Sigmoid colon (tissue), 7 donors: ENCODE measurements around the gene ITPK1. TPM values are rescaled to one million over a fixed set of nuclear protein-coding genes. Genes with fewer than 3 reads are reported as not detected.

ENCODE experiments used
- DNase-seq: peaks from one replicate; pipeline ENCODE4 v3.0.0-alpha.2; 2019
- H3K27ac ChIP-seq, 4 donors: fragments of 200-600 bp; sonication (generic); one replicate each; pipeline ENCODE4 v1.5.1; 2016 to 2019; ENCODE audit warnings: mild to moderate bottlenecking in 1 of 4
- H3K27me3 ChIP-seq, 3 donors: fragments of 200-600 bp; sonication (generic); one replicate each; pipeline ENCODE4 v1.5.1; 2019; ENCODE audit warnings: mild to moderate bottlenecking in 1 of 3
- H3K36me3 ChIP-seq, 4 donors: fragments of 200-600 bp; sonication (generic); one replicate each; pipeline ENCODE4 v1.5.1; 2016 to 2019
- H3K4me1 ChIP-seq, 4 donors: fragments of 200-600 bp; sonication (generic); one replicate each; pipeline ENCODE4 v1.5.1; 2017 to 2019
- H3K4me3 ChIP-seq, 4 donors: fragments of 200-600 bp; sonication (generic); one replicate each; pipeline ENCODE4 v1.5.1; 2017 to 2019; ENCODE audit warnings: mild to moderate bottlenecking in 2 of 4, moderate library complexity in 1 of 4
- H3K9me3 ChIP-seq, 4 donors: fragments of 200-600 bp in 3 of 4; sonication (generic) in 3 of 4; one replicate each; pipeline versions ENCODE4 v1.5.1 to v1.6.1; 2013 to 2019
- EP300 ChIP-seq, 4 donors: sonication (generic); formaldehyde crosslinking; IDR thresholded peaks; one replicate each; pipeline ENCODE4 v1.6.1; 2017; ENCODE audit warnings: antibody characterized with exemption in 4 of 4
- POLR2A ChIP-seq, 2 donors: fragments of 450-650 bp; IDR thresholded peaks; one replicate each; pipeline ENCODE4 v1.6.1; 2016; ENCODE audit warnings: antibody characterized with exemption in 2 of 2, mild to moderate bottlenecking in 2 of 2, moderate library complexity in 2 of 2
- POLR2AphosphoS5 ChIP-seq, 4 donors: sonication (generic); formaldehyde crosslinking; IDR thresholded peaks; one replicate each; pipeline ENCODE4 v1.6.1; 2017; ENCODE audit warnings: antibody characterized with exemption in 4 of 4
- WGBS, 2 donors: extraction: QIAGEN DNeasy Blood & Tissue Kit; methylation state at CpG; one replicate each; pipeline ENCODE4 v1.1.7; 2013; 5-methylcytosine and 5-hydroxymethylcytosine counted together
- intact Hi-C: fragments of 100-400 bp; cut with DNase I; formaldehyde crosslinking; loops from one replicate; pipeline ENCODE4 v1.15.1; 2023
- polyA plus RNA-seq, 3 donors: library from polyadenylated mRNA; stranded (reverse); fragments of 200-250 nt; gene quantifications; one replicate each; pipeline ENCODE4 v1.2.3, GENCODE V29; 2013
- total RNA-seq, 4 donors: library from RNA; depleted of rRNA; stranded (reverse); fragments of >200 nt; gene quantifications; one replicate each; pipeline ENCODE4 v1.1.0, GENCODE V29; 2016
- TF ChIP-seq, protein P1 (sequence below), 4 experiments: fragments of 450-650 bp in 3 of 4; fragments of 200-600 bp in 1 of 4; IDR thresholded peaks; one replicate each; pipeline ENCODE4 v1.5.1; 2016 to 2019; ENCODE audit warnings: antibody characterized with exemption in 4 of 4, mild to moderate bottlenecking in 3 of 4, moderate library complexity in 2 of 4
- donor health status: healthy with polysubstance abuse.
- donor health status: Bipolar disorder and iron deficiency.
- donor health status: healthy.

The ITPK1 gene
- total and polyA plus RNA-seq, 7 donors, result 39.8 to 75.4 (median 61.8) TPM

DNA sequence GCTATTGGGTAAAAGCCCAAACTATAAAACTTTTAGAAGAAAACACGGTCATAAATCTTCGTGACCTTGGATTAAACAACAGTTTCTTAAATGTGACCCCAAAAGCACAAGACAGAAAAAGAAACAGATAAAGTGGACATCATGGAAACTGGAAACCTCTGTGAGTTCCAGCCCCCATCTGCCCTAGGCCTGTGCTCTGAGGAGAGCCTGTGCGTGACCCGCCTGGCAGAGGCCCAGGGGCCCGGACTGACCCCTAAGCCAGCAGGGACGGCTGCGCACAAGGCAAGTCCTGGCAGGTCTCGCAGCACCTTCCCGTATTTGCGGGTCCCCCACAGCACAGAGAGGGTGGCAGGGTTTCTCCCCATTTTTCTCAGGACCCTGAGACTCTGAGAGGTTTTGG, 116.8 kb downstream of the ITPK1 start:
- TF ChIP-seq, protein P1, sequence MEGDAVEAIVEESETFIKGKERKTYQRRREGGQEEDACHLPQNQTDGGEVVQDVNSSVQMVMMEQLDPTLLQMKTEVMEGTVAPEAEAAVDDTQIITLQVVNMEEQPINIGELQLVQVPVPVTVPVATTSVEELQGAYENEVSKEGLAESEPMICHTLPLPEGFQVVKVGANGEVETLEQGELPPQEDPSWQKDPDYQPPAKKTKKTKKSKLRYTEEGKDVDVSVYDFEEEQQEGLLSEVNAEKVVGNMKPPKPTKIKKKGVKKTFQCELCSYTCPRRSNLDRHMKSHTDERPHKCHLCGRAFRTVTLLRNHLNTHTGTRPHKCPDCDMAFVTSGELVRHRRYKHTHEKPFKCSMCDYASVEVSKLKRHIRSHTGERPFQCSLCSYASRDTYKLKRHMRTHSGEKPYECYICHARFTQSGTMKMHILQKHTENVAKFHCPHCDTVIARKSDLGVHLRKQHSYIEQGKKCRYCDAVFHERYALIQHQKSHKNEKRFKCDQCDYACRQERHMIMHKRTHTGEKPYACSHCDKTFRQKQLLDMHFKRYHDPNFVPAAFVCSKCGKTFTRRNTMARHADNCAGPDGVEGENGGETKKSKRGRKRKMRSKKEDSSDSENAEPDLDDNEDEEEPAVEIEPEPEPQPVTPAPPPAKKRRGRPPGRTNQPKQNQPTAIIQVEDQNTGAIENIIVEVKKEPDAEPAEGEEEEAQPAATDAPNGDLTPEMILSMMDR (IDR thresholded peaks at IDR 0.05), result no peak
- TF ChIP-seq EP300 (IDR thresholded peaks at IDR 0.05), result no peak
- TF ChIP-seq POLR2AphosphoS5 (IDR thresholded peaks at IDR 0.05), result no peak
- no peak for TF ChIP-seq POLR2A (IDR thresholded peaks at IDR 0.05)
- Histone ChIP-seq H3K9me3 (no peaks in the 10 kb centered on the region), H3K27ac (peak overlapping the region; percentile 25 to 70 (median 56)), H3K36me3 (peaks cover 0 to 6% (median 0%) of the 10 kb centered on the region in 4 donors), H3K4me1 (peaks cover 0 to 47% (median 38%) of the 10 kb centered on the region in 4 donors), H3K4me3 (no peak overlapping the region), H3K27me3 (no peaks in the 10 kb centered on the region)
- intact Hi-C loops, result no loop called here
- 89 to 93% methylated on average over 10 of the region's 10 CpGs for WGBS, 2 donors
- no peak for DNase-seq

DNA sequence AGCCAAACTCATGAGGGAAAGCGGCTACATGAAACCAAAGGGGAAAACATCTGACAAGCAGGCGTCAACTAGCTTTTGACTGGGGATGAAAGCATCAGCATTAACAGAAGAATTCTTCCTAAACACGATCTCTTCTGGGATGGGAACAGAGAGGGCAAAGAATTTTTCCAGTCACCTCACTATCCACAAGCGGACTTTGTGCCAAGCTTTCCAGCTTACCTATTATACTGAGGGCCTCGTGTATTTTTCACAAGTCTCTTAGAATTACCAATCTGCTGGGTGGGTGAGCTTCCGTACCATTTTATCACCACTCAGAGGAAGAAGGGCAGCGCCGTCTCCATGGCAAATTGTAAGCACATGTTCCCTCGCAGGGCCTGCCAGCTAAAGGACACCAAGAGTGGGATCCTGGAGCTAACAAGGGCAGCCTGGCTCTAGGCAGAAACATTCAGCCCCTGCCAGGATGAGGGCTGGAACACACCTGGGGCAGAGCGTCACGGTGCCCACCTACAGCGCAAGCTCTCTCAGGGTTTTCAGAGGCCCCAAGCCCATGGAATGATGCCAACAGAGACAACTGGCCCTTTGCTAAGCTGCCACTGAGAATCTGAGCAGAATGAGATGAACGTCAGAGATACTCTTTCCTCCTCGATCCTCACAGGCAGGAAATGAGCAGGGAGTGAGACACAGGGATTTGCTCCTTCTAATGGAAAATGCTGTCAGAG, 118.2 kb downstream of the ITPK1 start:
- intact Hi-C loops, result no loop called here
- Histone ChIP-seq H3K9me3 (no peaks in the 10 kb centered on the region), H3K4me1 (peaks cover 0 to 54% (median 46%) of the 10 kb centered on the region in 4 donors), H3K27me3 (no peaks in the 10 kb centered on the region), H3K4me3 (no peak overlapping the region), H3K36me3 (peaks cover 0 to 14% (median 2%) of the 10 kb centered on the region in 4 donors), H3K27ac (peak overlapping the region; percentile 50 to 61 (median 56))
- WGBS, 2 donors, result 88 to 94% methylated on average over 14 of the region's 14 CpGs
- DNase-seq, result no peak
- TF ChIP-seq POLR2AphosphoS5 (IDR thresholded peaks at IDR 0.05) (no peak), POLR2A (IDR thresholded peaks at IDR 0.05) (no peak), EP300 (IDR thresholded peaks at IDR 0.05) (no peak)
- TF ChIP-seq, protein P1 (IDR thresholded peaks at IDR 0.05), result no peak

DNA sequence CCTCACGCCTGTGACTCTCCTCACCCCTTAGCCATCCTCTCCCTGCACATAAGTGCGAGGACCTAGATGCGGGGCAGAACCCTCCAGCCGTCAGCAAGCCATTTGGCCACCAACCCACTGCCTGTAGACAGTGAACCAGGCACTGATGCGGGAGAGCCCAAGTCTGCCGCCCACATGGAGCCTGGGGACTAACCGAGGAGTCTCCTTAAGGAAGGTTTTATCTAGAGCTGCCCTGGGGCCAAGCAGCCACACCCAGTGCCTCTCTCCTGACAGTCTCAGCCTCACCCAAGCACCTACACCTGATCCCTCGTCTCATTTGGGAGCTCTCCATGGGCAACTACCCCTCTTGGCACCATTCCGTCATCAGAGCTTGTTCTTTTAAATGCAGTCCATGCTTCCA, 120.1 kb downstream of the ITPK1 start:
- Histone ChIP-seq H3K4me1 (peaks cover 0 to 67% (median 50%) of the 10 kb centered on the region in 4 donors), H3K36me3 (peaks cover 0 to 19% (median 2%) of the 10 kb centered on the region in 4 donors), H3K4me3 (no peak overlapping the region), H3K27me3 (no peaks in the 10 kb centered on the region), H3K9me3 (no peaks in the 10 kb centered on the region), H3K27ac (peak overlapping the region; percentile 60 to 84 (median 79))
- 92 to 96% methylated on average over 9 of the region's 9 CpGs for WGBS, 2 donors
- DNase-seq, result no peak
- intact Hi-C loops, result no loop called here
- TF ChIP-seq, protein P1 (IDR thresholded peaks at IDR 0.05), result no peak
- no peak for TF ChIP-seq POLR2A (IDR thresholded peaks at IDR 0.05)
- TF ChIP-seq POLR2AphosphoS5 (IDR thresholded peaks at IDR 0.05), result no peak
- TF ChIP-seq EP300 (IDR thresholded peaks at IDR 0.05), result no peak

DNA sequence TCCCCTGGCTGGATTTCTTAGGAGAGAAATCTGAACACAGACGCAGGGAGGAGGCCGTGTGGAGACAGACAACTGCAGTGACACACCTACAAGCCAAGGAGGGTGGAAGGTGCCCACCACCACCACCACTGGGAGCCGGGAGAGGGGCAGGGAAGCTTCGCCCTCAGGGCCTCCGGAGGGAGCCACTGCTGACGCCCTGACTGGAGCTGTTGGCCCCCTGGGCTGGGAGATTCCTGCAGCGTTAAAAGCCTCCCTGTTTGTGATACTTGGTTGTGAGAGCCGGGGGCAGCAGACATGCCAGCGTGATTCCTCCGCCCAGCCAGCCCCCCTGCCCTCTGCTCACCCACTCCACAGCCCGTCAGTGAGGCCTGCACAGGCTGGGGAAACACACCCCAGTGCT, 120.8 kb downstream of the ITPK1 start:
- Histone ChIP-seq H3K27me3 (no peaks in the 10 kb centered on the region), H3K4me1 (peaks cover 0 to 62% (median 46%) of the 10 kb centered on the region in 4 donors), H3K4me3 (no peak overlapping the region), H3K27ac (peak overlapping the region; percentile 60 to 84 (median 79)), H3K9me3 (no peaks in the 10 kb centered on the region), H3K36me3 (peaks cover 0 to 19% (median 2%) of the 10 kb centered on the region in 4 donors)
- WGBS, 2 donors, result 91 to 95% methylated on average over 11 of the region's 11 CpGs
- intact Hi-C loops, result no loop called here
- TF ChIP-seq EP300 (IDR thresholded peaks at IDR 0.05) (no peak), POLR2A (IDR thresholded peaks at IDR 0.05) (no peak), POLR2AphosphoS5 (IDR thresholded peaks at IDR 0.05) (no peak)
- TF ChIP-seq, protein P1 (IDR thresholded peaks at IDR 0.05), result no peak
- DNase-seq, result no peak
